ENCODE results near the gene TTC7B.

TTC7B gene

GRCh38 chr14:90674716-90675115 is 141.5 kb downstream of the TTC7B start:
- no peak for DNase-seq
- no peak for ATAC-seq

- DNase-seq (no peak), ATAC-seq (no peak)
Measured at GRCh38 chr14:90674043-90674670, 142.1 kb downstream of the TTC7B start.

- no peak for ATAC-seq
- no peak for DNase-seq
Measured at GRCh38 chr14:90671382-90672234, 144.6 kb downstream of the TTC7B start.

GRCh38 chr14:90669731-90670130 is 146.5 kb downstream of the TTC7B start:
- DNase-seq (no peak), ATAC-seq (no peak)

GRCh38 chr14:90666571-90666970 is 149.7 kb downstream of the TTC7B start:
- ATAC-seq: no peak
- no peak for DNase-seq

- no peak for ATAC-seq
- DNase-seq: no peak
Measured at GRCh38 chr14:90665321-90666000, 150.8 kb downstream of the TTC7B start.

GRCh38 chr14:90664911-90665310 is 151.3 kb downstream of the TTC7B start:
- no peak for DNase-seq

GRCh38 chr14:90663680-90664079 is 152.6 kb downstream of the TTC7B start:
- ATAC-seq: no peak

More at GRCh38 chr14:90664911-90665310, 151.3 kb downstream of the TTC7B start:
- ATAC-seq: no peak

GRCh38 chr14:90663140-90663539 is 153.1 kb downstream of the TTC7B start:
- DNase-seq (no peak), ATAC-seq (no peak)

More at GRCh38 chr14:90663680-90664079, 152.6 kb downstream of the TTC7B start:
- DNase-seq: no peak

GRCh38 chr14:90661866-90662265 is 154.4 kb downstream of the TTC7B start:
- DNase-seq (no peak), ATAC-seq (no peak)

GRCh38 chr14:90660865-90661570 is 155.2 kb downstream of the TTC7B start:
- ATAC-seq (no peak), DNase-seq (no peak)

- ATAC-seq (no peak), DNase-seq (no peak)
Measured at GRCh38 chr14:90659156-90659555, 157.1 kb downstream of the TTC7B start.

- peak; percentile 98 for ATAC-seq
- DNase-seq: peak; percentile 30
Measured at GRCh38 chr14:90658541-90658967, 157.7 kb downstream of the TTC7B start.

GRCh38 chr14:90656973-90657372 is 159.3 kb downstream of the TTC7B start:
- DNase-seq (no peak), ATAC-seq (no peak)

GRCh38 chr14:90655829-90656228 is 160.4 kb downstream of the TTC7B start:
- DNase-seq: no peak
- no peak for ATAC-seq

- ATAC-seq (no peak), DNase-seq (no peak)
Measured at GRCh38 chr14:90654831-90655276, 161.4 kb downstream of the TTC7B start.

- DNase-seq (no peak), ATAC-seq (no peak)
Measured at GRCh38 chr14:90652626-90653025, 163.6 kb downstream of the TTC7B start.

GRCh38 chr14:90651976-90652560 is 164.2 kb downstream of the TTC7B start:
- ATAC-seq: no peak

GRCh38 chr14:90651271-90651804 is 164.9 kb downstream of the TTC7B start:
- ATAC-seq (no peak), DNase-seq (no peak)

More at GRCh38 chr14:90651976-90652560, 164.2 kb downstream of the TTC7B start:
- no peak for DNase-seq

- DNase-seq (no peak), ATAC-seq (no peak)
Measured at GRCh38 chr14:90649557-90650135, 166.6 kb downstream of the TTC7B start.

- no peak for ATAC-seq
- DNase-seq: no peak
Measured at GRCh38 chr14:90649083-90649482, 167.1 kb downstream of the TTC7B start.

Data from stimulated activated naive CD8-positive, alpha-beta T cell treated with anti-CD3 and anti-CD28 coated beads, Interleukin-15, Interleukin-2, amounts not matched to agents 100 U/mL and 50 U/mL, for 24 hours (primary cell).